HUES48 (cell line): Measurements from ENCODE around the gene IQCF6.
"Not testable (repeated sequence)": the region's sequence is repeated elsewhere in the genome, so short reads cannot be mapped to it uniquely, and the experiment has no call there.

Experiments used
- H3K27ac ChIP-seq: one replicate; pipeline ENCODE4 v1.7.0; 2013; ENCODE audit warnings: low read depth, low read length, inconsistent platforms
- H3K27me3 ChIP-seq: 2 replicates; pipeline ENCODE4 v1.6.1; 2013; ENCODE audit warnings: mild to moderate bottlenecking, low read length; ENCODE audit not compliant: control insufficient read depth, insufficient read depth
- H3K36me3 ChIP-seq: 2 replicates; pipeline ENCODE4 v1.6.1; 2013; ENCODE audit warnings: low read length; ENCODE audit not compliant: control insufficient read depth, insufficient read depth
- H3K4me1 ChIP-seq: 2 replicates; pipeline ENCODE4 v1.6.1; 2013; ENCODE audit warnings: mild to moderate bottlenecking, low read length; ENCODE audit not compliant: control insufficient read depth, insufficient read depth
- H3K4me3 ChIP-seq: 2 replicates; pipeline ENCODE4 v1.5.1; 2013; ENCODE audit warnings: mild to moderate bottlenecking, low read depth, low read length
- H3K9ac ChIP-seq: 2 replicates; pipeline ENCODE4 v1.6.1; 2013; ENCODE audit warnings: mild to moderate bottlenecking, low read depth, low read length, moderate library complexity
- H3K9me3 ChIP-seq: 2 replicates; pipeline ENCODE4 v1.6.1; 2013; ENCODE audit warnings: low read length; ENCODE audit not compliant: control insufficient read depth, insufficient read depth

IQCF6 gene

GRCh38 chr3:51773529-51774056 is 5.4 kb downstream of the IQCF6 start:
- Histone ChIP-seq H3K36me3 (no peaks in the 10 kb centered on the region), H3K27me3 (no peaks in the 10 kb centered on the region), H3K9me3 (no peaks in the 10 kb centered on the region), H3K4me1 (peaks cover 7% of the 10 kb centered on the region), H3K4me3 (no peak overlapping the region), H3K27ac (no peak overlapping the region), H3K9ac (no peak overlapping the region)

DNA sequence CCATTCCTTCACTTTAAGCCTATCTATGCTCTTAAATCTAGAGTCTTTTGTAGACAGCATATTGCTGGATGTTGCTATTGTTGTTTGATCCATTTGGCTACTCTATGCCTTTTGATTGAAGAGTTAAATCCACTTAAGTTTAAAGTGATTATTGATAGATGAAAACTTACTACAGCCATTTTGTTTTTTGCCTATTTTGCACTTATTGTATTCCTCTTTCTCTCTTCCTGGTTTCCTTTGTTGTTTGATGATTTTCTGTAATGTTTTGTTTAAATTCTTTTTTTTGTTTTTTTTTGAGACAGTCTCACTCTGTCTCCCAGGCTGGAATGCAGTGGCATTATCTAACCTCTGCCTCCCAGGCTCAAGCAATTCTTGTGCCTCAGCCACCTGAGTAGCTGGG is 19.8 kb downstream of the IQCF6 start:
- no peaks in the 10 kb centered on the region for H3K4me1 ChIP-seq
- no peak overlapping the region for H3K27ac ChIP-seq
- no peaks in the 10 kb centered on the region for H3K27me3 ChIP-seq
- H3K9me3 ChIP-seq, result peaks cover 8% of the 10 kb centered on the region; the same call in 1 of the 2 replicates
- no peaks in the 10 kb centered on the region for H3K36me3 ChIP-seq
- no peak overlapping the region for H3K4me3 ChIP-seq
- no peak overlapping the region for H3K9ac ChIP-seq

DNA sequence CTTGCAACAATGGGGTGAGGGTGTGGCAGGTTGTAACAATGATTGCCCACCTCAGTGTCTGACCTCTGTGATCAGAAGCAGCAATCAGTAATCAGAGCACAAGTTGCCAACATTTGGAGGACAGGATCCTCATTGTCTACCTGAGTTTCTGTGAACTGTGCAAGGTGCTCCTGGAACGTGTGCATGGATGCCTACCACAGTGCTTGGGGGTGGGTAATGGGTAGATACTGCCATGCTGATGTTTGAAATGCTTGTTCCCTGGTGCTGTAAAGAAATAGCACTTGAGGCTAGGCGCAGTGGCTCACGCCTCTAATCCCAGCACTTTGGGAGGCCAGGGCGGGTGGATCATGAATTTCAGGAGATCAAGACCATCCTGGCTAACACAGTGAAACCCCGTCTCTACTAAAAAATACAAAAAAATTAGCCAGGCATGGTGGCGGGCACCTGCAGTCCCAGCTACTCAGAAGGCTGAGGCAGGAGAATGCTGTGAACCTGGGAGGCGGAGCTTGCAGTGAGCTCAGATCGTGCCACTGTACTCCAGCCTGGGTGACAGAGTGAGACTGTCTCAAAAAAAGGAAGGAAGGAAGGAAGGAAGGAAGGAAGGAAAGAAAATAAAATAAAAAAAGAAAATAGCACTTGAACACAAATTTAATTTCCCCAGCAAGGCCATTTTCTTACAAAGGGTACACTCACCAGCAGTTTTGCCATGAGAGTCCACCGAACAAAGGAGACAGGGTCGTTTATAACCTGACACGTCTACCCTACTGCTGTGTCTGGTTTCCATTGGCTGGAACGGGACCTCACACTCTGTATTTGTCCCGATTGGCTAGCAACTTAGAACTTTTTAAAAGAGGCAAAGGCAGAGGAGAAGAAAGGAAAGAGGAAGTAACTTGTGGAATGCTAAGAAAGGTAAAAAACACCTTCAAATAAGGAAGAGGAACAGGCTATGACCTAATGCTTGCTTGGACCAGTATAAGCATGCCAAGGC is 25.0 kb downstream of the IQCF6 start:
- H3K4me1 ChIP-seq, H3K9ac ChIP-seq, H3K9me3 ChIP-seq, H3K27ac ChIP-seq, H3K27me3 ChIP-seq, H3K4me3 ChIP-seq, H3K36me3 ChIP-seq: not testable (repeated sequence)

DNA sequence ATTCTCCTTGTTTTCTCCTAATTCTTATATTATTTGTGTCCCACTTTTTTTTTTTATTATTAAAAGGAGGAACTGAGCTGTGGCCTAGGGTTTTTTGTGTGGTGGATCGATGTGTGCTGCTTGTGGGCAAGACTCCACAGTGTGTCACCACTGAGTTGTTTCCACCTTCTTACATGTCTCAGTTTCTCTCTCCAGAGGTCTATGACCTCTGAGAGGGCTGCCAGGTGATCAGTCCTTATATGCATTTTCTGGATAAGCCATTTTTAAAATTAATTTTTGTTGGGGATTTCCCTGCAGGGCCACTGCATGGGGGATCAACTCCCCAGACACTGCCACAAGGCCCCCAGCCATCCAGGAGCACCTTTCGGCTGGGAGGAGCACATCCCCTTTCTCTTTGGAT is 27.8 kb downstream of the IQCF6 start:
- Histone ChIP-seq H3K4me1 (peaks cover 3% of the 10 kb centered on the region; the same call in 1 of the 2 replicates), H3K36me3 (no peaks in the 10 kb centered on the region), H3K9me3 (peaks cover 7% of the 10 kb centered on the region; the same call in 1 of the 2 replicates), H3K4me3 (no peak overlapping the region), H3K9ac (no peak overlapping the region), H3K27ac (no peak overlapping the region), H3K27me3 (no peaks in the 10 kb centered on the region)

- Histone ChIP-seq H3K9ac (no peak overlapping the region), H3K36me3 (no peaks in the 10 kb centered on the region), H3K9me3 (peaks cover 5% of the 10 kb centered on the region; the same call in 1 of the 2 replicates), H3K4me3 (no peak overlapping the region), H3K27me3 (no peaks in the 10 kb centered on the region), H3K4me1 (peaks cover 3% of the 10 kb centered on the region; the same call in 1 of the 2 replicates), H3K27ac (no peak overlapping the region)
Measured at GRCh38 chr3:51750878-51751277, 28.2 kb downstream of the IQCF6 start.

GRCh38 chr3:51748327-51748726 is 30.7 kb downstream of the IQCF6 start:
- H3K4me3 ChIP-seq, result no peak overlapping the region
- H3K9ac ChIP-seq, result no peak overlapping the region
- no peaks in the 10 kb centered on the region for H3K4me1 ChIP-seq
- no peak overlapping the region for H3K27ac ChIP-seq
- no peaks in the 10 kb centered on the region for H3K36me3 ChIP-seq
- no peaks in the 10 kb centered on the region for H3K27me3 ChIP-seq
- H3K9me3 ChIP-seq, result peaks cover 4% of the 10 kb centered on the region; the same call in 1 of the 2 replicates

DNA sequence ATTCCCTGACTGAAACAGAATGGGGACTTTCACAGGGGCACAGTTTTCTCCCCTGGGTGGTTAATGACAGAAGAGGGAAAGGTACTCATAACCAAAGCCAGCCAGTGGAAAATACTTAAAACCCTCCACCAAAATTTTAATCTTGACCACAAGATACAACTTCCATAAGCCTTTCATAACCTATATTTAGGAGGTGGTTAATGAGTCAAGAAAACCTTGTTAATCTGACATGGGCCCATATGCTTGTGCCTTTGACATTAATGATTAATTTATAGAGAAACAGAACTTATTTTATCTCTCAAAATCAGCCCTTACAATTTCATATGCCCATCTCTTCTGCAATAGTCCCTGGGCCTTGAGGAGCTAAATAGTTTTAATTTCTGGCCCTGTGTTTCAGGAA is 31.2 kb downstream of the IQCF6 start:
- H3K27me3 ChIP-seq, result no peaks in the 10 kb centered on the region
- no peak overlapping the region for H3K27ac ChIP-seq
- H3K4me1 ChIP-seq, result no peaks in the 10 kb centered on the region
- no peak overlapping the region for H3K9ac ChIP-seq
- no peak overlapping the region for H3K4me3 ChIP-seq
- no peaks in the 10 kb centered on the region for H3K36me3 ChIP-seq
- H3K9me3 ChIP-seq, result peaks cover 4% of the 10 kb centered on the region; the same call in 1 of the 2 replicates

GRCh38 chr3:51742978-51743377 is 36.1 kb downstream of the IQCF6 start:
- H3K4me3 ChIP-seq, H3K9ac ChIP-seq: not testable (repeated sequence)

GRCh38 chr3:51742320-51742719 is 36.7 kb downstream of the IQCF6 start:
- H3K9ac ChIP-seq, H3K27me3 ChIP-seq, H3K36me3 ChIP-seq, H3K4me3 ChIP-seq, H3K27ac ChIP-seq, H3K9me3 ChIP-seq: not testable (repeated sequence)
- peaks cover 12% of the 10 kb centered on the region for H3K4me1 ChIP-seq

More at GRCh38 chr3:51742978-51743377, 36.1 kb downstream of the IQCF6 start:
- H3K4me1 ChIP-seq, result peaks cover 12% of the 10 kb centered on the region
- not testable (repeated sequence) for H3K27ac ChIP-seq, H3K9me3 ChIP-seq, H3K27me3 ChIP-seq, H3K36me3 ChIP-seq

- Histone ChIP-seq H3K4me3 (no peak overlapping the region), H3K27me3 (no peaks in the 10 kb centered on the region; the same call in 1 of the 2 replicates), H3K9me3 (no peaks in the 10 kb centered on the region), H3K27ac (no peak overlapping the region), H3K36me3 (no peaks in the 10 kb centered on the region), H3K9ac (no peak overlapping the region), H3K4me1 (peaks cover 20% of the 10 kb centered on the region)
Measured at GRCh38 chr3:51739110-51739509, 39.9 kb downstream of the IQCF6 start.

GRCh38 chr3:51735950-51736349 is 43.1 kb downstream of the IQCF6 start:
- Histone ChIP-seq H3K4me3 (no peak overlapping the region), H3K27me3 (no peaks in the 10 kb centered on the region; the same call in 1 of the 2 replicates), H3K36me3 (no peaks in the 10 kb centered on the region), H3K27ac (no peak overlapping the region), H3K9me3 (no peaks in the 10 kb centered on the region), H3K4me1 (peaks cover 21% of the 10 kb centered on the region), H3K9ac (no peak overlapping the region)
